GM21367 (cell line): ENCODE data around the gene YARS1.
"Not testable (repeated sequence)": the region's sequence is repeated elsewhere in the genome, so short reads cannot be mapped to it uniquely, and the experiment has no call there.

Experiments used
- ATAC-seq: cut with Tn5 transposase; IDR thresholded peaks from one replicate; pipeline ENCODE4 v1.9.1; 2021; ENCODE audit not compliant: unreplicated experiment

Gene YARS1

DNA sequence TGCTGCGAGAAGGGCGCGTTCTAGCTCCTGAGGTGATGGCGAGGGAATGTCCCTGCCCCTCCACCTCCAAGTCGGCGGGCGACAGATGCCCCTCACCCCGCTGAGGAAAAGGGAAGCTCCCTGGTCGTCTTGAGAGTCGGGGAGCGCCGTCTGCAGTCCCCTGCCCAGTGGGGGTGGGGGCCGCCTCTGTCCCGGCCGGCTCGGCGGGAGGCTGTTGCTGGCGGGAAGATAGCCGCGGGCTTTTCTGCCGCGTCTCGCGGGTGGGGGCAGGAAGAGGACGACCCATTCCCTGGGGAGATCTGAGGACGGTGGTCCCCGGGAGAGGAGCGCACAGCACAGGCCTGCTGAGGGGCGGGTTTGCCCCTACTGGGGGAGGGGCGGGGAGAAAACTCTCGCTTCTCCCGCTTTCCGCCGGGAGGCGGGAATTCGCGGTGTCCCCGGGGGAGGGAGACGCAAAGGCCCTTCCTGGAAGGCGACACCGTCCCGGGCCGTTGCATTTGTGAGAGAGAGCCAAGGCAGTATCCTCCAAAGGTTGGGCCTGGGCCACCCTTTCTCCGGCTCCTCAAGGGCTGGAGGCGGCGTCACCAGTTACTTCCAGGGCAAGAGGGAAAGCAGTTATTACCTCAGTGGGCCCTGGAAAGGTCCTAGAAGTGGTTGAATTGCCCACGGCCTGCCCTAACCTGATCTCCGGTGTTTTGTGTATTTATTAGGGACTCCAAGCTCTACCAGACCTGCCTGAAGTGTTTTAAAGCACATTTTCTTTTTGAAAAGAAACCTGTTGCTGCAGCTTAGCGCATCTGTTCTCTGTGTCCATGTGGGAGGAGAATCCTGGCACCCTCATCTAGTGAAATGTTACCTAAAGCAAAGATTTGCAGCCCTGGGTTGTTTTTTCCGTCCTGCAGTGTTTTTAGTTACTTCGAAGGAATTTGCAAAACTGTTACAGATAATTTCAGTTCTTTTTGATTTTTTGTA, 943 bp upstream of the YARS1 start:
- peak; percentile 5 for ATAC-seq

DNA sequence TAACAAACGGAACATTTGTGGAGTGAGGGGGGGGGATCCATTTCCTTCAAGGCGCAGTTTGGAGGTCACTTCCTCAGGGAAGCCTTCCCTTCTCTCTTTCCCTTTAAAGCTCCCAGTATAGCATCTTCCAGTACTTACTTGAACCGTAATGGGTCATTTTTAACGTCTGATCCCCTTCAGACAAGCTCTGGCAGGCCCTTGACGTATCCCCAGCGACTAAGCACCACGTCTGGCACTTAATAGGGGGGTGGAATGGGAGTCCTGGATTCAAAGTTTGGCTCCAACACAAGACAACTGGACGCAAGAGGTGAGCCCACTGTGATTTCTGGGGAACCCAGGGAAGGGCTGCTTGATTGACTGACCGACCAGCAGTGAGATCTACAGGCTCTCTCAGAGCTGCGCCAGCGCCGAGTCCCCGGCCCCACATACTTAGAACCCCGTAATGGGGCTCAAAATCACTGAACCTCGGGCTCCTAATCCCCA, 441 bp downstream of the YARS1 start:
- peak; percentile 2 for ATAC-seq

DNA sequence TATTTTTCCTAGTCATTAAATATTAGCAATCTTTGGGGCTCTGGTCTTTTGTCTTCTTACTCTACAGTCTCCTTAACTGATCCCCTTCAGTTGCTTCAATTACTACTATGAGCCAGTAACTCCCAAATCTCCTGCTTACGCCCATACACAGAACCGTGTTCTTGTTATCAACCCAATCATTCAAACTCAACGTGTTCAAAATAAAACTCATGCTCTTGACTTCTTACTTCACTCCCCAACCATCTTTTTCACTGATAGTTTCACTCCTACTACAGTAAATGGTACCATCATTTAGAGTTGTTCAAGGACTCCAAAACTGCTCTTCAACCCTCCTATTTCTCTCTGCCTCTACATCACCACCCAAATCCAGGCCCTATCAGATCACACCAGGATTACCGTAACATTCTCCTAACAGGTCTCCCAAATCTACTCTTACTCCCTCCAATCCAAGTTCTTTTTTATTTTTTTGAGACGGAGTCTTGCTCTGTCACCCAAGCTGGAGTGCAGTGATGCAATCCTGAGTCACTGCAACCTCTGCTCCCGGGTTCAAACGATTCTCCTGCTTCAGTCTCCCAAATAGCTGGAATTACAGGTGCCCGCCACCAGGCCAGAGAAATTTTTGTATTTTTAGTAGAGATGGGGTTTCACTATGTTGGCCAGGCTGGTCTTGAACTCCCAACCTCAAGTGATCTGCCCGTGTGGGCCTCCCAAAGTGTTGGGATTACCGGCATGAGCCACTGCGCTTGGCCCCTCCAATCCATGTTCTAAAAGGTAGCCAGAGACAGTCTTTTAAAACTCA, 3.0 kb downstream of the YARS1 start:
- no peak for ATAC-seq

DNA sequence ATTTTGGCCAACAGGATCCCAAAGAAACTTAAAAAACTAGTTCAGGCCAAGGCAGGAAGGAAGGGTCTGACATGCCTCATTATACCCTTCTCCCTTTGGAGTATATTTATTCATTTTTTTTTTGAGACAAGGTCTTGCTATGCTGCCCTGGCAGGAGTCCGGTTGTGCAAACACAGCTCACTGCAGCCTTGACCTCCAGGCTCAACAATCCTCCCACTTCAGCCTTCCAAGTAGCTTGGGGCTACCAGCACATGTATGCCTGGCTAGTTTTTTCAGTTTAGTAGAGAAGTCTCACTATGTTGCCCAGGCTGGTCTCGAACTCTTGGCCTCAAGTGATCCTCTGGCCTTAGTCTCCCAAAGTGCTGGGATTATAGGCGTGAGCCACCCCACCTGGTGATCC, 5.2 kb downstream of the YARS1 start:
- ATAC-seq, result no peak

DNA sequence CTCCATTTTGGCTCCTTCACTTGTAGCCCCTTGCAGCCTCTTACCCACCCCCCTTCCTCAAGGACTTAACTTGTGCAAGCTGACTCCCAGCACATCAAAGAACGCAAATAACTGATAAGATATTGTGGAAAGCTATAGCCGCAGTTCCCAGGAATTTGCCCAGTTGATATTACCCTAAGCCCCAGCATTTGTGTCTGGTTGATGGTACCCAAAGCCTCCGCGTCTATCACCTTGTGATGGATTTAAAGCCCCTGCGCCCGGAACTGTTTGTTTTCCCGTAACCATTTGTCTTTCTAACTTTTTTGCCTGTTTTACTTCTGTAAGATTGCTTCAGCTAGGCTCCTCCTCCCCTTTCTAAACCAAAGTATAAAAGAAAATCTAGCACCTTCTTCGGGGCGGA, 5.9 kb downstream of the YARS1 start:
- ATAC-seq, result no peak

DNA sequence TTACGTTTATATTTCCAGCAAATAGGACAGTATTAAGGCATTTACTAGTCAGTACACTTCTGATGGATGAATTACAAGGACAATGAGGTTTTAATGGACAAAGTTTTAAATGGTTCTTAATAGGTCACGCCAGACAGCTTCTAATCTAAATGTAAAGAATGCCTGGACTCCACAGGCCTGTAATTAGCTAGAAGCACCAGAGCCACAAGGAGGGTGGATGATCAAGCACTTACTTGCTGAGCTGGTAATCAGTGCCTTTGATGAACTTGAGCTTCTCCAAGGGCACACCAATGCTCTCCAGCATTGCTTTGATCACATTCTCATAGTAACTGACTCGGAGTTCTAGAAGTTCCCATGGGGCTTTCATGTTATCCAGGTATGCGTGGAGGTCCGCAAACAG, 6.8 kb downstream of the YARS1 start:
- no peak for ATAC-seq

DNA sequence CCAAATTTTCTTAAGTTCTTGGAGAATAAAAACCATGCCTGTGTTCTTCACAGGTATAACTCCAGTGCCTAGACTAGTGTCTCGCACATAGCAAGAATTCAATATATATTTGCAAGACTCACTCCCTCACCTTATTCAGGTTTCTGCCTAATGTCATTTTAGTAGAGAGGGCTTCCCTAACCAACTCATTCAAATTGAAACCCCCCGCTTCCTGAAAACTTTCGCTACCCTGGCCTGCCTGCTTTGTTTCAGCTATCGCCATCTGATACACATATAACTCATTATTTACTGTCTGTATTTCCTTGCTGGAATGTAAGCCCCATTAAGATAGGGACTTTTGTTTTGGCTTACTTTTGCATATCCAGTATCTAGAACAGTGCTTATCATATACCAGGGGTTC, 8.6 kb downstream of the YARS1 start:
- no peak for ATAC-seq

DNA sequence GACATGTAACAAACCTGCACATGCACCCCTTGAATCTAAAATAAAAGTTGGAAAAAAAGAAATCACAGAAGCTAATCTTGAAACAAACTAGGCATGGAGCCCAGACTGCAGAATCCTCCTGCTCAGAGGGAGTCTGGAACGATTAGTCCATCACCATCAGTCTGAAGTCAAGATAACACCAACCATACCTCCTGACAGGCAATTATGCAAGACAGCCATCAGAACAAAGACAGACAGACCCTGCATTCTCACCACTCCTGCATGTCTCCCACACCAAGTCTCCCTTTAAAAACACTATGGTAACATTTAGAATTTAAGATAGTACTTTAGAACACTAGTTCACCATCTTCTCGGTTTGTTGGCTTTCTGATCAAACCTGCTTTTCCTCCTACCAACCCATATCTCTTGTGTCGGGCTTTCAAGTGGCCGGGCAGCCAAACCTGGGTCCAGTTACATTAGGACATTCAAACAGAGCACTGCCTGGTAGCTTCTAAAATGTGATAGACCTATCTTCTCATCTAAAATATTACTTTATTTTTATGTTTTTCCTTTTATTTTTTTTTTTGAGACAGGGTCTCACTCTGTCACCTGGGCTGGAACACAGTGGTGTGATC, 10.1 kb downstream of the YARS1 start:
- ATAC-seq, result no peak

DNA sequence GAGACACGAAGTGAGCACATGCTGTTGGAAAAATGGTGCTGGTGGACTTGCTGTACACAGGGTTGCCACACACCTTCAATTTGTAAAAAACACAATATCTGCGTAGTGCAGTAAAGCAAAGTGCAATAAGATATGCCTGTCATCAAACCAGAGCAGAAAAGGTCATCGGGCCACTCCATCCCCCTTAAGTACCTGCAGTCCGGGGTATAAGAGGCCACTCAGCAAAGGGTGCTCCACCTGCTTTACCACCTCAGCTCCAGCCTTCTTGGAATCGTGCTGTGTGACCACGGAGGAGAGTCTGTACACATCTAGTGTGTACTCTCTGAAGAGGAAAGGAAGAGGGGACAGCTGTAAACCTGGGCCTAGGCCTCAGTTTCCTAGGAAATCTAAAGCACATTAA, 10.9 kb downstream of the YARS1 start:
- ATAC-seq, result no peak

DNA sequence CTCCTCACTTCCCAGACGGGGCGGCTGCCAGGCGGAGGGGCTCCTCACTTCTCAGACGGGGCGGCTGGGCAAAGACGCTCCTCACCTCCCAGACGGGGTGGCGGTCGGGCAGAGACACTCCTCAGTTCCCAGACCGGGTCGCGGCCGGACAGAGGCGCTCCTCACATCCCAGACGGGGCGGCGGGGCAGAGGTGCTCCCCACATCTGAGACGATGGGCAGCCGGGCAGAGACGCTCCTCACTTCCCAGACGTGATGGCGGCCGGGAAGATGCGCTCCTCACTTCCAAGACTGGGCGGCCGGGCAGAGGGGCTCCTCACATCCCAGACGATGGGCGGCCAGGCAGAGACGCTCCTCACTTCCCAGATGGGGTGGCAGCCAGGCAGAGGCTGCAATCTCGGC, 12.7 kb downstream of the YARS1 start:
- not testable (repeated sequence) for ATAC-seq

DNA sequence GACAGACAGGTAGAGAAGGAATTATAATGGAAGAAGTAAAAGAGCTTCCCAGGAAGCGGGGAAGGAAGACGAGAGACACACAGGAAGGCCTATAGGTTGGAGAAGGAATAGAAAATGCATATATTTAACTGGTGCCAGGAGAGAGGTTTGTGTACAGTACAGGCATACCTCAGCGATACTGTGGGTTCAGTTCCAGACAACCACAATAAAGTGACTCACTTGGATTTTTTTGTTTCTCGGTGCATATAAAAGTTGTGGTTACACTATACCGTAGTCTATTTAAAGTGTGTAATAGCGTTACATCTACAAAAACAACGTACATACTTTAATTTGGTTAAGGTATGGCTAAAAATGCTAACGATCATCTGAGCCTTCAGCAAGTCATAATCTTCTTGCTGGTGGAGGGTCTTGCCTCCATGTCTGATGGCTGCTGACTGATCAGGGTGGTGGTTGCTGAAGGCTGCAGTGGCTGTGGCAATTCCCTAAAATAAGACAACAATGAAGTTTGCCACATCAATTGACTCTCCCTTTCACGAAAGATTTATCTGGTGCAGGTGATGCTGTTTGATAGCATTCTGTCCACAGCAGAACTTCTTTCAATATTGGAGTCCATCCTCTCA, 16.0 kb downstream of the YARS1 start:
- no peak for ATAC-seq

DNA sequence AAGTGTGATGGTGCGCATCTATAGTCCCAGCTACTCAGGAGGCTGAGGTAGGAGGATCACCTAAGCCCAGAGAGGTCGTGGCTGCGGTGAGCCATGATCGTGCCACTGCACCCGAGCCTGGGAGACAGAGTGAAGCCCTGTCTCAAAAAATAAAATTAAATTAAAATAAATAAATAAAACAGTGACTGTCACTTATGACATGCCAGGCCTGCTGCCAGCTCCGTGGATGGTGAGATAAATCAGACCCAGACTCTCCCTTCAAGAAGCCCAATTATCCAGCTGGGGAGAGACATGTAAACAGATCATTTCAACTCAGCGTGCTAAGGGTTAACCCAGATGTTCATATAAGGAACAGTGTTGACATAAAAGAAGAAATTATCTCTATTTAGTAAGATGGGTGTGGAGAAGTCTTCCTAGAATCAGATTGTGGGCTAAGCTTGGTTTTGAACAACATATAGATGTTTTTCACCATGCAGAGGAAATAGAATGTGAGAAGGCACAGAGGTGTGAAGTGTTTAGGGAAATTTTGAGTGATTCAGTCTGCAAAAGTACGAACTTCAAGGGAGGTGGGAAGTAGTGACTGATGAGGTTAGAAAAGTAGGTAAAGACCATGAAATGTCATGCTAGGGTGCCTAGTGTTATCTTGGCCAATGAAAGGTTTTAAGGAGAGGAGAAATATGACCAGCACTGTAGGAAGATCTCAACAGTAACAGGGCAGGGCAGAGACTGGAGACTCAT, 18.3 kb downstream of the YARS1 start:
- no peak for ATAC-seq

DNA sequence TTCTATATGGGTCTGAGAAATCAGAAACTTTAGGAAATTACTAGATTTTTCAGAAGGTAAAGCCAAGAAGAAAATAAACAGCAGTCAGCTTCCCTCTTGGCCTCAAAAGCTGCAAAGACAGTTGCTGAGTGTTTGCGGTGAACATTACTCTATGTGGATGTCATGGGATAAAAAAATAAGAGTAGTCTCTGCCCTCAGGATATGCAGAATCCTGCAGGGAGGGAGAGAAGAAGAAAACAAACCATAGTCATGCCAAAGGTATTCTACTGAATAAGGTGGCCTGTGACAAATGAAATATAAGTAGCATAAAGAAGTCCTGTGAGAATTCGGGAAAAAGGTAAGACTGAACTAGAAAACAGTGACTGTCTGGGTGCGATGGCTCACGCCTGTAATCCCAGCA, 19.0 kb downstream of the YARS1 start:
- no peak for ATAC-seq

DNA sequence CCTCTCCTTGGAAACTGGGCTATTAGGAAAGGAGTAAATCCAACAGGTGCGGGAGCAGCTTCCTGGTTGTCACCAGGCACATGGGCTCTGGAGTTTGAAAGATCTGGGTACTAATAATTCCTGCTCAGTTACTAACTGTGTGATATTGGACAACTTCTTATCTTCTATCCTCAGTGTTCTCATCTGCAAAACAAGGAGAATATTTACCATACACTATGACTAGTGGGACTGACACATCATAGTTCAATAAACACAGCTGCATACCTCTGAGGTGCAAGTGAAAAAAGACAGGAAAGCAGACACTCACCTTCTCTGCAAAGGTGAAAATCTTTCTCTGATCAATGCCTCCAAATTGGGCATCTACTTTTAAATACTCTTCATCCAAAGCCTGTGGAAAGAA, 19.7 kb downstream of the YARS1 start:
- ATAC-seq, result no peak

DNA sequence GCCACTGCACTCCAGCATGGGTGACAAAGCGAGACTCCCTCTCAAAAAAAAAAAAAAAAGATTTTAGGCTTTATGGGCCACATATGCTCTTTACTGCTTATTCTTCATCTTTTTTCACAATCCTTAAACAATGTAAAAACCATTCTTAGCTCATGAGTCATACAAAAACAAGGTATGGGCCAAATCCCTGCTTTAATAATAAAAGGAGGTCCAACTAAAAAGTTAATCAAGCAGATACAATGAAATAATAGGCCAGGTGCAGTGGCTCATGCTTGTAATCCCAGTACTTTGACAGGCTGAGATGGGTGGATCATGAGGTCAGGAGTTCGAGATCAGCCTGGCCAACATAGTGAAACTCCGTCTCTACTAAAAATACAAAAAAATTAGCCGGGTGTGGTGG, 21.4 kb downstream of the YARS1 start:
- not testable (repeated sequence) for ATAC-seq

DNA sequence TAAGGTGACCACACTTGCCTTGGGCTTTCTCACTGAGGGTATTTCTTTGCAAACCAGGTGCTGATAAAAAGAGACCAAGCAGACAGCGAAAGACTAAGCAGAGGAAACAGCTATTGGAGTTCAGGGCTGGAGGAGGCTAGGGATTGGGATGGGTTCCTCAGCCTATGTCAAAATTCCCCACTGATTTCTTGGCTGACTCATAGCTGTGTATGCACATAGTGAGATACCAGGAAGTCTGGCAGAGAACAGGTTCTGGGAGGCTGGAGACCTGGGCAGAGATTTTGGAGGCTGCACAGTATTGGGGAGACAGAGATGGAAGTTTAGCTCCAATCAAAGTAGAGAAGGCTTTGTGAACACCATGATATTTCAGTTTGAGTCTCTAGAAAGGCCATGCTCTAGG, 25.3 kb downstream of the YARS1 start:
- ATAC-seq, result no peak

DNA sequence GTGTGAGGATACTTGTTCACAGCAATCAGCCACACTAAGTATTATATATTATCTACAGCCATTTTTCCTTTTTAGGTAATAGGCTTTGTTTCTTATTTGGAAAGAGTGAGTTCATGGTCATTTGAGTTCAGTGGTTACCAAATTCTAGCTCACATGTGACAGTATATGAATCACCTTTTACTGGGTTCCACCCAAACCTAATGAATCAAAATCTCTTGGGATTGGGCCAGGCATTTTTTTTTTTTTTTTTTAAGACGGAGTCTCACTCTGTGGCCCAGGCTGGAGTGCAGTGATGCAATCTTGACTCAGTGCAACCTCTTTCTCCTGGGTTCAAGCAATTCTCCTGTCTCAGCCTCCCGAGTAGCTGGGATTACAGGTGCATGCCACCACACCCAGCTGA, 27.8 kb downstream of the YARS1 start:
- not testable (repeated sequence) for ATAC-seq

DNA sequence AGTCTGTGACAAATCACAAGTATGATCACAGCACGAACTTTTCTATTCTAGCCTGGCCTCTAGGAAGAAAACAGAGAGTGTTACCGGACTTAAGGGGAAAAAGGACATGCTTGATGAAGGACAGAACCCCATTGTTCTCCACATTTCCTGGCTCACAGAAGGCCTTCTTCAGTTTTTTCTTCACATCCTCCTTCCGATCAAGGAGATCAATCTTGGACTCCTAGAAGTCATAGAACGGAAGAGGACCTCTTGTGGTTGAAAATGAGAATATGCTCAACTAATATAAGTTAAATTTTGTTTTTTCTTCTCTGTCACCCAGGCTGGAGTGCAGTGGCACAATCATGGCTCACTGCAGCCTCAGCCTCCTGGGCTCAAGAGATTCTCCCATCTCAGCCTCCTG, 30.3 kb downstream of the YARS1 start:
- ATAC-seq, result no peak

DNA sequence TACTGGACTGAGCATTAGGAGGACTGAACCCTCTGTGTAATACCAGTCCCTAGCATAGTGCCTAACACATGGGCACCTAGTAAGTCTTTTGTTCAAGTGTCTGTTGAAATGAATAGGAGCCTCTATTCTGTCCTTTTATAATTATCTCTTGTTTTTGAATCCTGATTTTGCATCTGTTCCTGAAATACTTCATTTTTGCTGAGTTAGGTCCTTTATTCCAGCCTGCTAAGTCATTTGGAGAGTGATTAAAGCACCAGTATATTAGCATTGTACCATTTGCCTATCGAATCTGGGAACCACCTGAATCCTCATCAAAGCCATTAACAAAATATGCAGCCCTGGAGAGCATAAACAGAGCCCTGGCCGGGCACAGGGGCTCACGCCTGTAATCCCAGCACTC, 32.3 kb downstream of the YARS1 start:
- ATAC-seq, result no peak

DNA sequence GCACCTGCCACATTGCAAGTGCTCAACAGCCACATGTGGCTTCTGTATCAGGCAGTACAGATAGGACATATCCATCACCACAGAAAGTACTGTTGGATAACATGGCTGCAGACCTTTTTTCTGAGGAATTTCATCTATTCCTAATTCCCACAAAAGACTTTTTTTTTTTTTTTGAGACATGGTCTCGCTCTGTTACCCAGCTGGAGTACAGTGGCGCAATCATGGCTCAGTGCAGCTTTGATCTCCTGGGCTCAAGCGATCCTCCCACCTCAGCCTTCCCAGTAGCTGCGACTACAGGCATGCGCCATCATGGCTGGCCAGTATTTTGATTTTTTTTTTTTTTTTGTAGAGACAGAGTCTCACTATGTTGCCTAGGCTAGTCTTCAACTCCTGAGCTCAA, 33.3 kb downstream of the YARS1 start:
- no peak for ATAC-seq
